GM21515 (cell line): ENCODE data around the gene PTP4A1.
"Not testable (repeated sequence)": the region's sequence is repeated elsewhere in the genome, so short reads cannot be mapped to it uniquely, and the experiment has no call there.

Experiments
- ATAC-seq: cut with Tn5 transposase; IDR thresholded peaks from one replicate; pipeline ENCODE4 v1.9.1; 2021; ENCODE audit not compliant: unreplicated experiment

The PTP4A1 gene

GRCh38 chr6:63572044-63572746 lies at the start of gene PTP4A1, which contains the start of gene LOC128125822:
PTP4A1 (plus strand) TSS chr6:63572480; CDS start chr6:63576881, 4,401 bp downstream.
LOC128125822 (plus strand) TSS chr6:63572480.
- ATAC-seq: peak; percentile 92

GRCh38 chr6:63522911-63523287 lies 49.4 kb upstream of the PTP4A1 start:
- not testable (repeated sequence) for ATAC-seq

- ATAC-seq: no peak
These were observed 48.6 kb upstream of the PTP4A1 start for GRCh38 chr6:63523630-63524029.

GRCh38 chr6:63525186-63525878 lies 46.9 kb upstream of the PTP4A1 start:
- no peak for ATAC-seq

GRCh38 chr6:63526931-63527330 lies 45.3 kb upstream of the PTP4A1 start:
- no peak for ATAC-seq

- no peak for ATAC-seq
These were observed 44.4 kb upstream of the PTP4A1 start for GRCh38 chr6:63527658-63528514.

- no peak for ATAC-seq
These were observed 42.8 kb upstream of the PTP4A1 start for GRCh38 chr6:63529498-63529897.

GRCh38 chr6:63530182-63530581 lies 42.1 kb upstream of the PTP4A1 start:
- ATAC-seq: no peak

GRCh38 chr6:63530991-63531390 lies 41.3 kb upstream of the PTP4A1 start:
- ATAC-seq: no peak

GRCh38 chr6:63533026-63533425 lies 39.3 kb upstream of the PTP4A1 start:
- ATAC-seq: no peak

GRCh38 chr6:63533952-63534351 lies 38.3 kb upstream of the PTP4A1 start:
- ATAC-seq: no peak

GRCh38 chr6:63537201-63537958 lies 34.9 kb upstream of the PTP4A1 start:
- ATAC-seq: peak; percentile 63

- no peak for ATAC-seq
These were observed 34.4 kb upstream of the PTP4A1 start for GRCh38 chr6:63537959-63538300.

GRCh38 chr6:63538550-63538949 lies 33.7 kb upstream of the PTP4A1 start:
- ATAC-seq: no peak

GRCh38 chr6:63543001-63543400 lies 29.3 kb upstream of the PTP4A1 start:
- no peak for ATAC-seq

GRCh38 chr6:63543982-63544381 lies 28.3 kb upstream of the PTP4A1 start:
- no peak for ATAC-seq

- ATAC-seq: no peak
These were observed 26.0 kb upstream of the PTP4A1 start for GRCh38 chr6:63546236-63546635.

- no peak for ATAC-seq
These were observed 25.6 kb upstream of the PTP4A1 start for GRCh38 chr6:63546697-63547096.

GRCh38 chr6:63549076-63549475 lies 23.2 kb upstream of the PTP4A1 start:
- no peak for ATAC-seq

- peak; percentile 99 for ATAC-seq
These were observed 19.1 kb upstream of the PTP4A1 start for GRCh38 chr6:63553208-63553607.

GRCh38 chr6:63553900-63554299 lies 18.4 kb upstream of the PTP4A1 start:
- no peak for ATAC-seq
